Adrenal gland (tissue), 5 donors: ENCODE data around the gene OR7G1.

Experiments
- CTCF ChIP-seq, 6 experiments: fragments of 450-650 bp in 4 of 6; fragments of 200-600 bp in 2 of 6; sonication (generic) in 1 of 6; IDR thresholded peaks; 1 replicate in 5 of 6; 2 replicates in 1 of 6; pipeline versions ENCODE4 v1.5.1 to v1.8.0; 2016 to 2021; ENCODE audit warnings: antibody characterized with exemption in 6 of 6, mild to moderate bottlenecking in 2 of 6, moderate library complexity in 1 of 6
- POLR2A ChIP-seq, 2 donors: fragments of 450-650 bp; IDR thresholded peaks; one replicate each; pipeline ENCODE4 v1.6.1; 2017; ENCODE audit warnings: antibody characterized with exemption in 2 of 2, mild to moderate bottlenecking in 2 of 2, moderate library complexity in 1 of 2
- donor health status: DM: no; HTN: no; CAD: no.

GRCh38 chr19:9132422-9132821 lies 16.9 kb upstream of the OR7G1 start:
- TF ChIP-seq CTCF (IDR thresholded peaks at IDR 0.05): no peak
- TF ChIP-seq POLR2A (IDR thresholded peaks at IDR 0.05): no peak
